Panc1 (cell line): ENCODE results near the gene PDS5B. TPM values are rescaled to one million over a fixed set of nuclear protein-coding genes. Genes with fewer than 3 reads are reported as not detected.

ENCODE experiments used
- ATAC-seq: fragments of 200-7000 bp; cut with Tn5 transposase; 2 replicates; pipeline ENCODE4 v1.9.1; 2020; ENCODE audit warnings: mild to moderate bottlenecking, moderate library complexity
- BruUV-seq: library from RNA; stranded (reverse); fragments of 400-500 nt; replicated peaks from 2 replicates; lab custom pipeline; 2021; lab: Mats Ljungman, UMichigan
- CTCF ChIA-PET: fragments of 300-600 bp; sonication (Branson Sonifier 250); formaldehyde crosslinking; loops from one replicate; lab custom pipeline; 2022; ENCODE audit warnings: antibody characterized with exemption; lab: Charles Lee
- POLR2A ChIA-PET: fragments of 300-600 bp; sonication (Branson Sonifier 250); formaldehyde crosslinking; loops from one replicate; lab custom pipeline; 2022; ENCODE audit warnings: antibody characterized with exemption; lab: Charles Lee
- DNase-seq: peaks from one replicate; pipeline ENCODE4 v3.0.0-alpha.2; 2010; ENCODE audit warnings: low read depth, low spot score
- H3K27ac ChIP-seq: 2 replicates; pipeline ENCODE4 v1.5.1; 2011; ENCODE audit warnings: mild to moderate bottlenecking, low read length, inconsistent platforms
- H3K27me3 ChIP-seq: fragments of 200-500 bp; sonication (Bioruptor generic); 2 replicates; pipeline ENCODE4 v1.6.0; 2014; ENCODE audit warnings: low read length, inconsistent platforms; ENCODE audit not compliant: control insufficient read depth, insufficient read depth
- H3K36me3 ChIP-seq: fragments of 200-500 bp; sonication (Bioruptor generic); 2 replicates; pipeline ENCODE4 v1.5.1; 2014; ENCODE audit warnings: inconsistent platforms, mild to moderate bottlenecking, low read length, moderate library complexity; ENCODE audit not compliant: control insufficient read depth, insufficient read depth
- H3K4me1 ChIP-seq: 2 replicates; pipeline ENCODE4 v1.5.1; 2011; ENCODE audit warnings: inconsistent platforms, mild to moderate bottlenecking, low read length, moderate library complexity; ENCODE audit not compliant: control insufficient read depth, insufficient read depth
- H3K4me3 ChIP-seq, 2 experiments: 2 replicates each; pipeline ENCODE4 v1.5.1; 2011 to 2012; ENCODE audit warnings: low read depth in 2 of 2, low read length in 2 of 2, mild to moderate bottlenecking in 2 of 2, inconsistent platforms in 1 of 2, moderate library complexity in 1 of 2
- H3K9me3 ChIP-seq: fragments of 200-500 bp; sonication (Bioruptor generic); 2 replicates; pipeline ENCODE4 v1.5.1; 2014; ENCODE audit warnings: low read depth, mild to moderate bottlenecking, inconsistent platforms, low read length, moderate library complexity; ENCODE audit not compliant: control insufficient read depth, insufficient read depth
- CTCF ChIP-seq: fragments of 450-650 bp; IDR thresholded peaks from 2 replicates; pipeline ENCODE4 v1.5.1; 2017; ENCODE audit warnings: mild to moderate bottlenecking
- POLR2AphosphoS5 ChIP-seq: IDR thresholded peaks from 2 replicates; pipeline ENCODE4 v1.6.1; 2012; ENCODE audit warnings: mild to moderate bottlenecking, low read depth, low read length, moderate library complexity
- REST ChIP-seq, 2 experiments: IDR thresholded peaks; 2 replicates each; pipeline ENCODE4 v1.6.1; 2011 to 2012; ENCODE audit warnings: low read depth in 2 of 2, control low read depth in 1 of 2, low read length in 1 of 2, mild to moderate bottlenecking in 1 of 2, moderate library complexity in 1 of 2; ENCODE audit not compliant: insufficient read depth in 1 of 2
- SIN3A ChIP-seq: IDR thresholded peaks from 2 replicates; pipeline ENCODE4 v1.6.1; 2012; ENCODE audit warnings: low read depth, mild to moderate bottlenecking, low read length, moderate library complexity, borderline replicate concordance; ENCODE audit not compliant: insufficient read depth
- TCF7L2 ChIP-seq: IDR thresholded peaks from 2 replicates; pipeline ENCODE4 v1.6.1; 2011; ENCODE audit warnings: mild to moderate bottlenecking, low read depth, low read length, inconsistent platforms
- in situ Hi-C: cut with HindIII; loops from 2 replicates; pipeline ENCODE4 v1.10.0; 2016; ENCODE audit warnings: low sequenced_read_pairs, low pct_unique_long_range_greater_than_20kb
- intact Hi-C: fragments of 100-400 bp; cut with micrococcal nuclease; formaldehyde crosslinking; loops from one replicate; pipeline ENCODE4 v1.10.0; 2022; ENCODE audit not compliant: unreplicated experiment
- total RNA-seq: library from RNA; stranded (reverse); gene quantifications from one replicate; pipeline ENCODE4 v1.2.1, GENCODE V29; 2021; ENCODE audit not compliant: unreplicated experiment

PDS5B gene
- total RNA-seq, 1 experiment from 2014 or later: 33.9 TPM

GRCh38 chr13:32682130-32682529 is 95.9 kb downstream of the PDS5B start:
- ChIA-PET POLR2A (no interaction called here), CTCF (no interaction called here)
- Histone ChIP-seq H3K27ac (no peak overlapping the region), H3K27me3 (no peaks in the 10 kb centered on the region), H3K4me3 (no peak overlapping the region), H3K9me3 (no peaks in the 10 kb centered on the region), H3K4me1 (no peaks in the 10 kb centered on the region), H3K36me3 (no peaks in the 10 kb centered on the region; the same call in 1 of the 2 replicates)
- BruUV-seq: no TSS peak
- intact Hi-C loops (no loop called here), in situ Hi-C loops (no loop called here)
- no peak for TF ChIP-seq SIN3A
- no peak for TF ChIP-seq TCF7L2
- TF ChIP-seq POLR2AphosphoS5: no peak
- no peak for DNase-seq
- ATAC-seq: no peak

- Histone ChIP-seq H3K9me3 (no peaks in the 10 kb centered on the region), H3K36me3 (no peaks in the 10 kb centered on the region), H3K4me3 (no peak overlapping the region), H3K27ac (no peak overlapping the region), H3K4me1 (no peaks in the 10 kb centered on the region), H3K27me3 (no peaks in the 10 kb centered on the region)
- ATAC-seq (no peak), DNase-seq (no peak)
- in situ Hi-C loops: no loop called here
- no TSS peak for BruUV-seq
- intact Hi-C loops: no loop called here
- TF ChIP-seq SIN3A (no peak), CTCF (no peak), REST (IDR thresholded peaks at IDR 0.05; ENCODE audit: insufficient read depth in 1 of 2, low read depth in 2 of 2, low read length in 1 of 2) (no peak), TCF7L2 (no peak)
- ChIA-PET POLR2A (no interaction called here), CTCF (no interaction called here)
These were observed 96.5 kb downstream of the PDS5B start for GRCh38 chr13:32682740-32683139.

GRCh38 chr13:32687275-32687674 is 101.0 kb downstream of the PDS5B start:
- TF ChIP-seq TCF7L2 (no peak), POLR2AphosphoS5 (no peak), CTCF (no peak), SIN3A (no peak), REST (IDR thresholded peaks at IDR 0.05; ENCODE audit: insufficient read depth in 1 of 2, low read depth in 2 of 2, low read length in 1 of 2) (no peak)
- intact Hi-C loops: no loop called here
- Histone ChIP-seq H3K4me3 (no peak overlapping the region), H3K27me3 (no peaks in the 10 kb centered on the region), H3K36me3 (no peaks in the 10 kb centered on the region), H3K9me3 (no peaks in the 10 kb centered on the region), H3K27ac (no peak overlapping the region), H3K4me1 (no peaks in the 10 kb centered on the region)
- in situ Hi-C loops: no loop called here
- no TSS peak for BruUV-seq
- ChIA-PET CTCF (no interaction called here), POLR2A (no interaction called here)
- DNase-seq: no peak
- no peak for ATAC-seq
